ENCODE data around the gene AHI1.

- TF ChIP-seq EZH2 (IDR thresholded peaks at IDR 0.05; ENCODE audit: borderline replicate concordance, low read depth, low read length, poor library complexity, severe bottlenecking) (no peak), CTCF (conservative IDR thresholded peaks at IDR 0.05; ENCODE audit: low read depth, low read length) (no peak)
Measured at GRCh38 chr6:135390458-135390857, 107.1 kb downstream of the AHI1 start.
